ENCODE data around the gene COPS7A. TPM values are rescaled to one million over a fixed set of nuclear protein-coding genes. Genes with fewer than 3 reads are reported as not detected.
A peak's percentile ranks its signal among the peaks of the same experiment; 100 is the strongest.

COPS7A gene
- total and polyA plus RNA-seq, 9 of the 15 experiments (the other 6 are each of a cell fraction or from before 2014, with no cell fraction given): 12.7 to 36.0 (median 24.3) TPM

DNA sequence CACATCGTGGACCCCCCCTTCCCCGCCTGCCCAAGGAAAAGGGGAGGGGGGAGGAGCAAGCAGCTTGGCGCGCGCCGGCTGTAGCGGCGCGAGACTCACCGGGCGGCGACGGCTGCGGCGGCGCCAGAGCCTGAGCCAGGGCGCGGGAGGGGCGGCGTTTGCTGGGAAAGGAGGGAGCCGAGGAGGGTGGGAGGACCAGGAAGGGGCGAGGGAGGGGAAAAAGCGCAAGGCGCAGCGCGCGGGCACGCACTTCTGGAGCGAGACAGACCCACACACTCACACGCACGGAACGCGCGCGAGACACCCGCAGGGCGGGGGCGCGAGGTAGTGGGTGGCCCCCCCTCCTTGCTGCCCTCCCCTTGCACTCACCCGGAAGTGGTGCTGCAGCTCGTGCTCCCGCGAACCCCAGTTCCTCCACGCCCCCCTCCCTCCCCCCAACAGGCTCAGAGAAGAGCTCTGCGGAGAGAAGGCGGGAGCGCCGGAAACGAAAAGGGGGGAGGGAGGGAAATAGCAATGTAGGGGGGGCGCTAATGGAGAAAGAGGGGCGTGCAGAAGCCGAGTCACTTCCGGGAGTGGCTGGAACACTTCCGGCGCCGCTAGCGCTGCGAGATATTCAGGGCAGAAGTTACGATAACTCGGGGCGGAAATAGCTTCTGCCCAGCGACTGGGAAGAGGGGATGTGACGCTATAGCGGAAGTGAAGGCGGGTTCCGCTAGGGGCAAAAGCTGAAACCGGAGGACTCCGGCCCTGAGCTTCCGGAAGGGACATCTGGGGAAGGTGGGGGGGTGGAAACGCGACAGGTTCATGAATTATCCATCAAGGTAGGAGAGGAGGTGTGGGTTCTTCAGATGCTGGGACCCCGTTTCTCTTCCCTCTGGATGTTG is 34.6 kb upstream of the COPS7A start, which contains the start of gene ZNF384 (continued):
- TF ChIP-seq, protein P1, sequence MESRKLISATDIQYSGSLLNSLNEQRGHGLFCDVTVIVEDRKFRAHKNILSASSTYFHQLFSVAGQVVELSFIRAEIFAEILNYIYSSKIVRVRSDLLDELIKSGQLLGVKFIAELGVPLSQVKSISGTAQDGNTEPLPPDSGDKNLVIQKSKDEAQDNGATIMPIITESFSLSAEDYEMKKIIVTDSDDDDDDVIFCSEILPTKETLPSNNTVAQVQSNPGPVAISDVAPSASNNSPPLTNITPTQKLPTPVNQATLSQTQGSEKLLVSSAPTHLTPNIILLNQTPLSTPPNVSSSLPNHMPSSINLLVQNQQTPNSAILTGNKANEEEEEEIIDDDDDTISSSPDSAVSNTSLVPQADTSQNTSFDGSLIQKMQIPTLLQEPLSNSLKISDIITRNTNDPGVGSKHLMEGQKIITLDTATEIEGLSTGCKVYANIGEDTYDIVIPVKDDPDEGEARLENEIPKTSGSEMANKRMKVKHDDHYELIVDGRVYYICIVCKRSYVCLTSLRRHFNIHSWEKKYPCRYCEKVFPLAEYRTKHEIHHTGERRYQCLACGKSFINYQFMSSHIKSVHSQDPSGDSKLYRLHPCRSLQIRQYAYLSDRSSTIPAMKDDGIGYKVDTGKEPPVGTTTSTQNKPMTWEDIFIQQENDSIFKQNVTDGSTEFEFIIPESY (CRISPR knock-in tag; IDR thresholded peaks at IDR 0.05): 0 out of 2 replicates have a peak, but pooled peaks have one; percentile 7
- TF ChIP-seq RB1 (IDR thresholded peaks at IDR 0.05; ENCODE audit: low read depth) (no peak), TBP (optimal IDR thresholded peaks at IDR 0.05; ENCODE audit: low read depth, low read length) (peak; percentile 58), HNRNPH1 (optimal IDR thresholded peaks at IDR 0.05; ENCODE audit: low read depth, low read length) (no peak), LCOR (CRISPR knock-in tag; IDR thresholded peaks at IDR 0.05) (0 out of 2 replicates have a peak, but pooled peaks have one; percentile 32), XRCC5 (IDR thresholded peaks at IDR 0.05; ENCODE audit: low read depth, low read length) (no peak), PHB (CRISPR knock-in tag; IDR thresholded peaks at IDR 0.05) (no peak), MYBL2 (IDR thresholded peaks at IDR 0.05; ENCODE audit: low read depth) (no peak), MYBL2 (CRISPR knock-in tag; IDR thresholded peaks at IDR 0.05; ENCODE audit: borderline replicate concordance) (no peak), DNMT1 (IDR thresholded peaks at IDR 0.05) (0 out of 2 replicates have a peak, but pooled peaks have one; percentile 8), KDM4B (IDR thresholded peaks at IDR 0.05; ENCODE audit: borderline replicate concordance in 2 of 2, low read depth in 1 of 2) (peak in 1 of 2 experiments; percentile 99; a peak in 2 of 4 replicates), MTA3 (IDR thresholded peaks at IDR 0.05; ENCODE audit: borderline replicate concordance) (no peak), NFE2 (IDR thresholded peaks at IDR 0.05; ENCODE audit: low read depth) (no peak; the same call in 1 of the 2 replicates), POU5F1 (IDR thresholded peaks at IDR 0.05; ENCODE audit: borderline replicate concordance, low read depth, low read length, partially characterized antibody) (peak; percentile 77)
- TF ChIP-seq, protein P2, sequence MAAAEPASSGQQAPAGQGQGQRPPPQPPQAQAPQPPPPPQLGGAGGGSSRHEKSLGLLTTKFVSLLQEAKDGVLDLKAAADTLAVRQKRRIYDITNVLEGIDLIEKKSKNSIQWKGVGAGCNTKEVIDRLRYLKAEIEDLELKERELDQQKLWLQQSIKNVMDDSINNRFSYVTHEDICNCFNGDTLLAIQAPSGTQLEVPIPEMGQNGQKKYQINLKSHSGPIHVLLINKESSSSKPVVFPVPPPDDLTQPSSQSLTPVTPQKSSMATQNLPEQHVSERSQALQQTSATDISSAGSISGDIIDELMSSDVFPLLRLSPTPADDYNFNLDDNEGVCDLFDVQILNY (CRISPR knock-in tag; IDR thresholded peaks at IDR 0.05): no peak
- TF ChIP-seq, protein P3, sequence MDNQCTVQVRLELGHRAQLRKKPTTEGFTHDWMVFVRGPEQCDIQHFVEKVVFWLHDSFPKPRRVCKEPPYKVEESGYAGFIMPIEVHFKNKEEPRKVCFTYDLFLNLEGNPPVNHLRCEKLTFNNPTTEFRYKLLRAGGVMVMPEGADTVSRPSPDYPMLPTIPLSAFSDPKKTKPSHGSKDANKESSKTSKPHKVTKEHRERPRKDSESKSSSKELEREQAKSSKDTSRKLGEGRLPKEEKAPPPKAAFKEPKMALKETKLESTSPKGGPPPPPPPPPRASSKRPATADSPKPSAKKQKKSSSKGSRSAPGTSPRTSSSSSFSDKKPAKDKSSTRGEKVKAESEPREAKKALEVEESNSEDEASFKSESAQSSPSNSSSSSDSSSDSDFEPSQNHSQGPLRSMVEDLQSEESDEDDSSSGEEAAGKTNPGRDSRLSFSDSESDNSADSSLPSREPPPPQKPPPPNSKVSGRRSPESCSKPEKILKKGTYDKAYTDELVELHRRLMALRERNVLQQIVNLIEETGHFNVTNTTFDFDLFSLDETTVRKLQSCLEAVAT (IDR thresholded peaks at IDR 0.05): no peak
- TF ChIP-seq, protein P4, sequence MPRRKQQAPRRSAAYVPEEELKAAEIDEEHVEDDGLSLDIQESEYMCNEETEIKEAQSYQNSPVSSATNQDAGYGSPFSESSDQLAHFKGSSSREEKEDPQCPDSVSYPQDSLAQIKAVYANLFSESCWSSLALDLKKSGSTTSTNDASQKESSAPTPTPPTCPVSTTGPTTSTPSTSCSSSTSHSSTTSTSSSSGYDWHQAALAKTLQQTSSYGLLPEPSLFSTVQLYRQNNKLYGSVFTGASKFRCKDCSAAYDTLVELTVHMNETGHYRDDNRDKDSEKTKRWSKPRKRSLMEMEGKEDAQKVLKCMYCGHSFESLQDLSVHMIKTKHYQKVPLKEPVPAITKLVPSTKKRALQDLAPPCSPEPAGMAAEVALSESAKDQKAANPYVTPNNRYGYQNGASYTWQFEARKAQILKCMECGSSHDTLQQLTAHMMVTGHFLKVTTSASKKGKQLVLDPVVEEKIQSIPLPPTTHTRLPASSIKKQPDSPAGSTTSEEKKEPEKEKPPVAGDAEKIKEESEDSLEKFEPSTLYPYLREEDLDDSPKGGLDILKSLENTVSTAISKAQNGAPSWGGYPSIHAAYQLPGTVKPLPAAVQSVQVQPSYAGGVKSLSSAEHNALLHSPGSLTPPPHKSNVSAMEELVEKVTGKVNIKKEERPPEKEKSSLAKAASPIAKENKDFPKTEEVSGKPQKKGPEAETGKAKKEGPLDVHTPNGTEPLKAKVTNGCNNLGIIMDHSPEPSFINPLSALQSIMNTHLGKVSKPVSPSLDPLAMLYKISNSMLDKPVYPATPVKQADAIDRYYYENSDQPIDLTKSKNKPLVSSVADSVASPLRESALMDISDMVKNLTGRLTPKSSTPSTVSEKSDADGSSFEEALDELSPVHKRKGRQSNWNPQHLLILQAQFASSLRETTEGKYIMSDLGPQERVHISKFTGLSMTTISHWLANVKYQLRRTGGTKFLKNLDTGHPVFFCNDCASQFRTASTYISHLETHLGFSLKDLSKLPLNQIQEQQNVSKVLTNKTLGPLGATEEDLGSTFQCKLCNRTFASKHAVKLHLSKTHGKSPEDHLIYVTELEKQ (CRISPR knock-in tag; IDR thresholded peaks at IDR 0.05): no peak
- TF ChIP-seq, protein P5, sequence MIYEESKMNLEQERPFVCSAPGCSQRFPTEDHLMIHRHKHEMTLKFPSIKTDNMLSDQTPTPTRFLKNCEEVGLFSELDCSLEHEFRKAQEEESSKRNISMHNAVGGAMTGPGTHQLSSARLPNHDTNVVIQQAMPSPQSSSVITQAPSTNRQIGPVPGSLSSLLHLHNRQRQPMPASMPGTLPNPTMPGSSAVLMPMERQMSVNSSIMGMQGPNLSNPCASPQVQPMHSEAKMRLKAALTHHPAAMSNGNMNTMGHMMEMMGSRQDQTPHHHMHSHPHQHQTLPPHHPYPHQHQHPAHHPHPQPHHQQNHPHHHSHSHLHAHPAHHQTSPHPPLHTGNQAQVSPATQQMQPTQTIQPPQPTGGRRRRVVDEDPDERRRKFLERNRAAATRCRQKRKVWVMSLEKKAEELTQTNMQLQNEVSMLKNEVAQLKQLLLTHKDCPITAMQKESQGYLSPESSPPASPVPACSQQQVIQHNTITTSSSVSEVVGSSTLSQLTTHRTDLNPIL (CRISPR knock-in tag; IDR thresholded peaks at IDR 0.05): no peak

All from K562 (cell line).